GM12878 (cell line): ENCODE data around the gene ACTL10. TPM values are rescaled to one million over a fixed set of nuclear protein-coding genes. Genes with fewer than 3 reads are reported as not detected.
A peak's percentile ranks its signal among the peaks of the same experiment; 100 is the strongest.

Experiments used
- ATF2 ChIP-seq: IDR thresholded peaks from 2 replicates; pipeline ENCODE4 v1.6.1; 2012; ENCODE audit warnings: low read length, inconsistent platforms
- BMI1 ChIP-seq: fragments of 450-650 bp; IDR thresholded peaks from 2 replicates; pipeline ENCODE4 v1.6.1; 2016; ENCODE audit warnings: mild to moderate bottlenecking, moderate library complexity, borderline replicate concordance
- CBFB ChIP-seq: IDR thresholded peaks from 2 replicates; pipeline ENCODE4 v1.6.1; 2016; ENCODE audit warnings: antibody characterized with exemption, low read depth
- CHD2 ChIP-seq: IDR thresholded peaks from 2 replicates; pipeline ENCODE4 v1.6.1; 2011; ENCODE audit warnings: low read depth, low read length, improper control_type of control experiment, borderline replicate concordance
- E2F8 ChIP-seq: fragments of 450-650 bp; IDR thresholded peaks from 2 replicates; pipeline ENCODE4 v1.6.1; 2018; ENCODE audit warnings: mild to moderate bottlenecking, low read depth, moderate library complexity; ENCODE audit not compliant: partially characterized antibody
- EED ChIP-seq: sonication (generic); IDR thresholded peaks from 2 replicates; pipeline ENCODE4 v1.6.1; 2016; ENCODE audit warnings: antibody characterized with exemption, low read depth
- FOS ChIP-seq: IDR thresholded peaks from 3 replicates; pipeline ENCODE4 v1.6.1; 2011; ENCODE audit warnings: borderline replicate concordance; ENCODE audit not compliant: insufficient read length; ENCODE audit errors: extremely low read depth
- MAX ChIP-seq: IDR thresholded peaks from 2 replicates; pipeline ENCODE4 v1.6.1; 2012; ENCODE audit warnings: low read depth, low read length, improper control_type of control experiment
- MXI1 ChIP-seq: fragments of 150-350 bp; IDR thresholded peaks from 2 replicates; pipeline ENCODE4 v1.6.1; 2011; ENCODE audit warnings: low read depth, mild to moderate bottlenecking, inconsistent platforms, low read length, improper control_type of control experiment
- MYC ChIP-seq: IDR thresholded peaks from 2 replicates; pipeline ENCODE4 v1.6.1; 2011; ENCODE audit warnings: mild to moderate bottlenecking, low read length, moderate library complexity, inconsistent platforms; ENCODE audit not compliant: insufficient read depth, insufficient replicate concordance, insufficient read length, severe bottlenecking
- NFYB ChIP-seq: IDR thresholded peaks from 2 replicates; pipeline ENCODE4 v1.6.1; 2011; ENCODE audit warnings: low read depth, mild to moderate bottlenecking, low read length, improper control_type of control experiment, moderate library complexity; ENCODE audit not compliant: insufficient read depth
- NRF1 ChIP-seq: conservative IDR thresholded peaks from 2 replicates; pipeline ENCODE4 v1.6.1; 2011; ENCODE audit warnings: mild to moderate bottlenecking, low read depth, low read length, improper control_type of control experiment
- PKNOX1 ChIP-seq: fragments of 450-650 bp; IDR thresholded peaks from 2 replicates; pipeline ENCODE4 v1.6.1; 2016; ENCODE audit warnings: mild to moderate bottlenecking
- RB1 ChIP-seq: fragments of 450-650 bp; formaldehyde crosslinking; IDR thresholded peaks from 2 replicates; pipeline ENCODE4 v1.6.1; 2017; ENCODE audit warnings: mild to moderate bottlenecking, borderline replicate concordance
- SMARCA5 ChIP-seq: fragments of 450-650 bp; IDR thresholded peaks from 2 replicates; pipeline ENCODE4 v1.6.1; 2017; ENCODE audit warnings: mild to moderate bottlenecking
- SREBF1 ChIP-seq: IDR thresholded peaks from 2 replicates; pipeline ENCODE4 v1.6.1; 2012; ENCODE audit warnings: mild to moderate bottlenecking, low read length
- USF2 ChIP-seq: IDR thresholded peaks from 2 replicates; pipeline ENCODE4 v1.6.1; 2011; ENCODE audit warnings: low read depth, low read length, improper control_type of control experiment, borderline replicate concordance
- YY1 ChIP-seq: IDR thresholded peaks from 2 replicates; pipeline ENCODE4 v1.6.1; 2011; ENCODE audit warnings: low read depth, mild to moderate bottlenecking, low read length
- polyA plus RNA-seq, 11 experiments: library from polyadenylated mRNA; depleted of rRNA in 4 of 11; unstranded in 6 of 11; stranded (reverse) in 5 of 11; fragments of >200 nt; fragmentation: Nextera tagmentation in 4 of 11; fragmentation: Illumina TruSeq in 1 of 11; extraction: Ambion mirVana in 4 of 11; extraction: Trizol in 1 of 11; gene quantifications; 1 replicate in 1 of 11; 2 replicates in 10 of 11; pipeline versions ENCODE4 v1.2.1 to v1.2.3, GENCODE V29; 2011 to 2016; ENCODE audit warnings: inconsistent platforms in 2 of 11, missing spikeins in 2 of 11, low read depth in 1 of 11
- total RNA-seq, 4 experiments: library from RNA; depleted of rRNA in 3 of 4; stranded (reverse); fragments of >200 nt in 3 of 4; fragmentation: Illumina TruSeq in 1 of 4; extraction: Trizol in 1 of 4; gene quantifications; 2 replicates each; pipeline versions ENCODE4 v1.2.1 to v1.2.3, GENCODE V29; 2013 to 2021

ACTL10 gene
- total and polyA plus RNA-seq, 10 of the 15 experiments (the other 5 are each of a cell fraction or from before 2014, with no cell fraction given): 0.12 to 5.0 (median 0.89) TPM

GRCh38 chr20:33686100-33686983, 19.6 kb downstream of the ACTL10 start, which contains the start of gene E2F1 (continued):
- TF ChIP-seq PKNOX1 (no peak), BMI1 (no peak), NFYB (peak; percentile 80; the same call in 1 of the 2 replicates), RB1 (peak; percentile 99), FOS (peak; percentile 36), SREBF1 (no peak), USF2 (peak; percentile 11), MXI1 (peak; percentile 85; the same call in 1 of the 2 replicates), CHD2 (peak; percentile 79; the same call in 1 of the 2 replicates), E2F8 (peak; percentile 84), CBFB (no peak), ATF2 (no peak), MAX (peak; percentile 72), NRF1 (peak; percentile 19; the same call in 1 of the 2 replicates), EED (0 out of 2 replicates have a peak, but pooled peaks have one; percentile 17), MYC (no peak), YY1 (peak; percentile 42; the same call in 1 of the 2 replicates), SMARCA5 (no peak)
